ENCODE measurements around the gene PRTN3. TPM values are rescaled to one million over a fixed set of nuclear protein-coding genes. Genes with fewer than 3 reads are reported as not detected.

Gene PRTN3
- total RNA-seq, 2 experiments from 2014 or later = not detected

- H3K27ac Mint-ChIP-seq = peak overlapping the region; percentile 85
- peak; percentile 37 for DNase-seq
- no peaks in the 10 kb centered on the region for H3K27me3 Mint-ChIP-seq (ENCODE audit: low read depth)
- H3K9me3 Mint-ChIP-seq (ENCODE audit: insufficient read depth) = no peaks in the 10 kb centered on the region
- peaks cover 45% of the 10 kb centered on the region for H3K4me1 Mint-ChIP-seq (ENCODE audit: low read depth)
- no peak for ATAC-seq
- peaks cover 41% of the 10 kb centered on the region for H3K36me3 Mint-ChIP-seq (ENCODE audit: low read depth)
- H3K4me3 Mint-ChIP-seq = peak overlapping the region; percentile 82
- CTCF ChIA-PET = interaction anchor here (1.1 to 1.3 kb wide), 2 partner anchors 28 to 135 kb away, joined by 3 to 5 read pairs; partner anchors contain the start of gene RNF126
- POLR2A ChIA-PET = interaction anchor here (0.9 to 1.5 kb wide), 3 partner anchors 8 to 186 kb away, joined by 3 to 7 read pairs (median 3); partner anchors contain the start of gene WDR18
Measured at GRCh38 chr19:798415-799075, 42.3 kb upstream of the PRTN3 start.

GRCh38 chr19:799076-799881 lies 41.5 kb upstream of the PRTN3 start:
- H3K27me3 Mint-ChIP-seq (ENCODE audit: low read depth) = no peaks in the 10 kb centered on the region
- no peak for ATAC-seq
- peak overlapping the region; percentile 82 for H3K4me3 Mint-ChIP-seq
- H3K36me3 Mint-ChIP-seq (ENCODE audit: low read depth) = peaks cover 48% of the 10 kb centered on the region
- H3K9me3 Mint-ChIP-seq (ENCODE audit: insufficient read depth) = no peaks in the 10 kb centered on the region
- DNase-seq = peak; percentile 38
- peaks cover 46% of the 10 kb centered on the region for H3K4me1 Mint-ChIP-seq (ENCODE audit: low read depth)
- ChIA-PET CTCF (interaction anchor here (1.1 to 1.3 kb wide), 2 partner anchors 29 to 136 kb away, joined by 3 to 5 read pairs; partner anchors contain the start of gene RNF126), POLR2A (interaction anchor here (1.1 to 1.5 kb wide), 2 partner anchors 8 to 15 kb away, joined by 3 to 7 read pairs; no protein-coding TSS in a partner anchor)
- peak overlapping the region; percentile 85 for H3K27ac Mint-ChIP-seq

GRCh38 chr19:800360-801029 lies 40.3 kb upstream of the PRTN3 start:
- peaks cover 46% of the 10 kb centered on the region for H3K4me1 Mint-ChIP-seq (ENCODE audit: low read depth)
- ATAC-seq (no peak), DNase-seq (no peak)
- ChIA-PET CTCF (no interaction called here), POLR2A (interaction anchor here (0.6 to 2.0 kb wide), 2 partner anchors 306 to 469 kb away, joined by 3 to 4 read pairs; partner anchors contain the start of gene CIRBP)
- H3K36me3 Mint-ChIP-seq (ENCODE audit: low read depth) = peaks cover 53% of the 10 kb centered on the region
- H3K4me3 Mint-ChIP-seq = peak overlapping the region; percentile 82
- H3K9me3 Mint-ChIP-seq (ENCODE audit: insufficient read depth) = no peaks in the 10 kb centered on the region
- no peaks in the 10 kb centered on the region for H3K27me3 Mint-ChIP-seq (ENCODE audit: low read depth)
- H3K27ac Mint-ChIP-seq = peak overlapping the region; percentile 82

GRCh38 chr19:801030-801860 lies 39.6 kb upstream of the PRTN3 start:
- peak overlapping the region; percentile 67 for H3K4me3 Mint-ChIP-seq
- DNase-seq (peak; percentile 36), ATAC-seq (no peak)
- POLR2A ChIA-PET = interaction anchor here (2.0 kb wide), 1 partner anchor 468 kb away, joined by 4 read pairs; the partner anchor contains the start of gene CIRBP
- CTCF ChIA-PET = no interaction called here
- H3K4me1 Mint-ChIP-seq (ENCODE audit: low read depth) = peaks cover 44% of the 10 kb centered on the region
- no peaks in the 10 kb centered on the region for H3K27me3 Mint-ChIP-seq (ENCODE audit: low read depth)
- H3K9me3 Mint-ChIP-seq (ENCODE audit: insufficient read depth) = no peaks in the 10 kb centered on the region
- peak overlapping the region; percentile 68 for H3K27ac Mint-ChIP-seq
- H3K36me3 Mint-ChIP-seq (ENCODE audit: low read depth) = peaks cover 55% of the 10 kb centered on the region

- H3K9me3 Mint-ChIP-seq (ENCODE audit: insufficient read depth) = no peaks in the 10 kb centered on the region
Measured at GRCh38 chr19:801861-802497, 38.8 kb upstream of the PRTN3 start.

GRCh38 chr19:802498-803098 lies 38.2 kb upstream of the PRTN3 start:
- POLR2A ChIA-PET = interaction anchor here (0.8 kb wide), 1 partner anchor 61 kb away, joined by 3 read pairs; no protein-coding TSS in a partner anchor
- Mint-ChIP-seq H3K27me3 (ENCODE audit: low read depth) (no peaks in the 10 kb centered on the region), H3K27ac (no peak overlapping the region), H3K36me3 (ENCODE audit: low read depth) (peaks cover 67% of the 10 kb centered on the region), H3K9me3 (ENCODE audit: insufficient read depth) (no peaks in the 10 kb centered on the region), H3K4me1 (ENCODE audit: low read depth) (peaks cover 45% of the 10 kb centered on the region), H3K4me3 (no peak overlapping the region)
- CTCF ChIA-PET = no interaction called here
- DNase-seq (no peak), ATAC-seq (no peak)

More at GRCh38 chr19:801861-802497, 38.8 kb upstream of the PRTN3 start:
- H3K4me1 Mint-ChIP-seq (ENCODE audit: low read depth) = peaks cover 40% of the 10 kb centered on the region
- peak overlapping the region; percentile 68 for H3K27ac Mint-ChIP-seq
- CTCF ChIA-PET = no interaction called here
- POLR2A ChIA-PET = interaction anchor here (2.0 kb wide), 1 partner anchor 467 kb away, joined by 4 read pairs; the partner anchor contains the start of gene CIRBP
- no peaks in the 10 kb centered on the region for H3K27me3 Mint-ChIP-seq (ENCODE audit: low read depth)
- peak overlapping the region; percentile 67 for H3K4me3 Mint-ChIP-seq
- DNase-seq (no peak), ATAC-seq (no peak)
- peaks cover 60% of the 10 kb centered on the region for H3K36me3 Mint-ChIP-seq (ENCODE audit: low read depth)

GRCh38 chr19:803099-803561 lies 37.7 kb upstream of the PRTN3 start:
- Mint-ChIP-seq H3K27me3 (ENCODE audit: low read depth) (no peaks in the 10 kb centered on the region), H3K4me3 (no peak overlapping the region), H3K27ac (no peak overlapping the region), H3K9me3 (ENCODE audit: insufficient read depth) (no peaks in the 10 kb centered on the region), H3K4me1 (ENCODE audit: low read depth) (peaks cover 46% of the 10 kb centered on the region), H3K36me3 (ENCODE audit: low read depth) (peaks cover 72% of the 10 kb centered on the region)
- ChIA-PET CTCF (no interaction called here), POLR2A (interaction anchor here (0.8 kb wide), 1 partner anchor 61 kb away, joined by 3 read pairs; no protein-coding TSS in a partner anchor)
- DNase-seq (no peak), ATAC-seq (no peak)

GRCh38 chr19:803686-804418 lies 36.9 kb upstream of the PRTN3 start:
- Mint-ChIP-seq H3K9me3 (ENCODE audit: insufficient read depth) (no peaks in the 10 kb centered on the region), H3K4me3 (no peak overlapping the region), H3K36me3 (ENCODE audit: low read depth) (peaks cover 69% of the 10 kb centered on the region), H3K27me3 (ENCODE audit: low read depth) (no peaks in the 10 kb centered on the region), H3K27ac (no peak overlapping the region), H3K4me1 (ENCODE audit: low read depth) (peaks cover 46% of the 10 kb centered on the region)
- ChIA-PET CTCF (no interaction called here), POLR2A (no interaction called here)
- no peak for ATAC-seq
- no peak for DNase-seq

GRCh38 chr19:804419-805165 lies 36.2 kb upstream of the PRTN3 start:
- no peak for DNase-seq
- Mint-ChIP-seq H3K9me3 (ENCODE audit: insufficient read depth) (no peaks in the 10 kb centered on the region), H3K27me3 (ENCODE audit: low read depth) (no peaks in the 10 kb centered on the region), H3K27ac (no peak overlapping the region), H3K4me1 (ENCODE audit: low read depth) (peaks cover 42% of the 10 kb centered on the region), H3K4me3 (no peak overlapping the region), H3K36me3 (ENCODE audit: low read depth) (peaks cover 68% of the 10 kb centered on the region)
- ATAC-seq = no peak
- CTCF ChIA-PET = no interaction called here
- POLR2A ChIA-PET = interaction anchor here (0.9 kb wide), 1 partner anchor 9 kb away, joined by 3 read pairs; no protein-coding TSS in a partner anchor

Measured in activated CD8-positive, alpha-beta T cell treated with anti-CD3 and anti-CD28 coated beads, Interleukin-2, amount 10 ng/mL, durations not matched to agents 7 days and 5 days (primary cell).